Right kidney (tissue), 1 donor: Measurements from ENCODE around the gene IQCE.
"Not testable (repeated sequence)": the region's sequence is repeated elsewhere in the genome, so short reads cannot be mapped to it uniquely, and the experiment has no call there.

ENCODE experiments used
- DNase-seq: peaks from one replicate; pipeline ENCODE4 v3.0.0-alpha.2; 2016

The IQCE gene

GRCh38 chr7:2554661-2555111 is 4.1 kb upstream of the IQCE start:
- DNase-seq = peak; percentile 23

DNA sequence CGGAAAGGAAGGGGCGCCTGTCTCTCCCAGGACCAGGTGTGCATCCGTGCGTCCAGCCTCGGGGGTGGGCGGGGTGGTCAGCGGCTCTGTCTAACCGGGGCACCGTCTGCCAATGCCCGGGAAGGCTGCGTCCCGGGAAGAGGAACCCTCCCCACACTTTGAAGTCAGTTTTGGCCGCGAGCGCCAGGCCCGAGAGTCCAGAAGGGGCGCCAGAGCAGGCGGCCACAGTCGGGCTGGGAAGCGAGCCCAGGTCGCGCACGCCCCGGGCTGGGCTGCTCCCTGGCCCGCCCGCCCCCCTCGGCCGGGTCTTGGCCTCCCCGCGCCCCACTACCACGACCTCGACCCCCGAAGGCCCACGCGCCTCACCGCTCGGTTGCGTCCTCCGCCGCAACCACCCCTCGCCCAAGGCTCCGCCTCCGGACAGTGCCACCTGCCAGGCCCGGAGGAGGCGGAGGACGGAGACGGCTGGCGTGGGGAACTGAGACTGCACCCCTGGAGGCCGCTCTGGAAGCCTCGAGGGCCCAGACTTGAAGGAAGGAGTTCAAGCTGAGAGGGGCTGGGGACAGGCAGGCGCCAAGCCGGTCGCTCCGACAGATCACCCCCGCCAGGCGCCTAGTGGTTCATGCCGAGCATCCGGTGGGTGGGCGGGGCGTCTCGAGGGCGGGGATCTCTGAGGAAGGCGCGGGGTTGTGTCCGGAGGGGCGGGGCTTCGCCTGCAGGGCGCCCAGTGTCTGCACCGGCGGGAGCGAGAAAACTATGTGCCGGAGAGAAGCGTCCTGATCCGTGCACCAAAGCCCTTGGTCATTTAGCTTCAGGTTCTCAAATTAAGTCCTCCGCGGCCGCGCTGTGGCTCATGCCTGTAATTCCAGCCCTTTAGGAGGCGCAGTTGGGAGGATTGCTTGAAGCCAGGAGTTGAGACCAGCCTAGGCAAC is 3.4 kb upstream of the IQCE start, which contains the start of gene BRAT1:
BRAT1 (minus strand) TSS at position 404 of the 932 bp plus-strand sequence. CDS start 1,093 bp downstream, outside the sequence.
- peak; percentile 97 for DNase-seq

DNA sequence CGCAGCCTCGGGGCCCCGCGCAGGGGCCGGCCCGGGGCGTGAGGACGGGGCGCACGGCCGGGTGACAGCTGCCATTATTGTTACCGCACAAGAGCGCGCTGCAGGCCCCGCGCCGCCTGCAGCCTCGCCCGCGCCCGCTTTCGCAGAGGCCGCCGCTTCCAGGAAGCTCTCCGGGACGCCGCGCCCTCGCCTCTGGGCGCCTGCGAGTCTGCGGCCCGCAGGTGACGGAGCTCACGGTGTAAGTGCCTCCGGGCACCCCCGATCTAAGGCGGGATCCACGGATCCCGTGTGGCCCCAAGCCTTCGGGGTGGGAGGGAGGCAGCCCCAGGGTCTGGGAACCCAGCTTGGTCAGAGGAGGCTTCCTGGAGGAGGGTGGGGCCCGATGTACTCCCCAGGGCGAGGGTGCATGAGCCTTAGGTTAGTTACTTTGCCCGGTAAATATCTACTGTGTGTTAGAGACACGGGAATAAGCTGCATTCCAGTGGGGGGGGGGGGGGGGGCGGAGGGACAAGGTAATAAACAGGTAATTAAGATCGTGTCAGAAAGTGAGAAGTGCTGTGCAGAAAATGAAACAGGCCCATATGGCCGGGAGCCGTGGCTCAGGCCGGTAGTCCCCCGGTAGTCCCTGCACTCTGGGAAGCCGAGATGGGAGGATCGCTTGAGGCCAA is 638 bp downstream of the IQCE start:
- DNase-seq = no peak

DNA sequence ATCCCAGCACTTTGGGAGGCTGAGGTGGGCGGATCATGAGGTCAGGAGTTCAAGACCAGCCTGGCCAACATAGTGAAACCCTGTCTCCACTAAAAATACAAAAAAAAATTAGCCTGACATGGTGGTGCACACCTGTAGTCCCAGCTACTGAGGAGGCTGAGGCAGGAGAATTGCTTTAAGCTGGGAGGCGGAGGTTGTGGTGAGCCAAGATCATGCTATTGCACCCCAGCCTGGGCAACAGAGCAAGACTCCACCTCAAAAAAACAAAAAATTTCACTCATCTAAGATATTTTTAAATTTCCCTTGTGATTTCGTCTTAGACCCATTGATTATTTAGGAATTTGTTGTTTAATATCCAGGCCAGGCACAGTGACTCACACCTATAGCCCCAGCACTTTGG is 5.2 kb downstream of the IQCE start:
- not testable (repeated sequence) for DNase-seq

- no peak for DNase-seq
These were observed 6.3 kb downstream of the IQCE start for GRCh38 chr7:2564970-2565540.

- no peak for DNase-seq
These were observed 7.6 kb downstream of the IQCE start for GRCh38 chr7:2566348-2566889.

DNA sequence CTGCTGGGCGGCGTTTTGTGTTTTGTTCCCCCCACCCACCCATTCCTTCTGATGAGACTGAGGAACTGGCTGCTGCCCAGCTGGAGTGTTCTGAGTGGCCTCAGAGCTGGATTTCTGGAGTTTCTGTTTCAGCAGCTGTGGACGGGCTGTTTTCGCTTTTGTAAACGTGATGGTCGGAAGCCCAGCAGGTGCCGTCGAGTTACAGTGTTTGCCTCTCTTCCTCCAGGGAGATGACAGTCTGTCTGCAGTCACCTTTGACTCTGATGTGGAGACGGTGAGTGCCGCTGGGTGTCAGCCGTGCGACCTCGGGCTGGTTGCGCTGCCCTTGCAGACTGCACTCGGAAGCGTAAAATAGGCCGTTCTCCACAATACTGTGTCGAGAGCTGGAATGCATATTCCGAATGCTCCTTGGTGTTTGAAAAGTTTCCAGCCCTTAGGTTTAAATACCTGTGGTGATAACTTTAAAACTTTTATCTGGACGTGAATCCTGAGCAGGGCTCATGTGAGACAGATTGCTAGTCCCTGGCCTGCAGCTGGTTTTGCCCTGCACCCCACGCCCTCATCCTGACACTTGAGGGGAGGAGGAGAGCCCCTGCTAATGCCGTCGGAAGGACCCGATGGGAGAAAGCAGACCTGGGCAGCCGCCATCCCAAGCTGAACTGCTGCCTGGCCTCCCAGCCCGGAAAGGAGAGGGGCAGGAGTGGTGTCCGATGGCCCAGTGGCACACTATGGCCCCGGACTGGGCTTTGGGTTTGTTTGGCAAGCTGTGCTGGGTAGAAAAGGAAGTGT is 8.3 kb downstream of the IQCE start:
- DNase-seq = no peak

DNA sequence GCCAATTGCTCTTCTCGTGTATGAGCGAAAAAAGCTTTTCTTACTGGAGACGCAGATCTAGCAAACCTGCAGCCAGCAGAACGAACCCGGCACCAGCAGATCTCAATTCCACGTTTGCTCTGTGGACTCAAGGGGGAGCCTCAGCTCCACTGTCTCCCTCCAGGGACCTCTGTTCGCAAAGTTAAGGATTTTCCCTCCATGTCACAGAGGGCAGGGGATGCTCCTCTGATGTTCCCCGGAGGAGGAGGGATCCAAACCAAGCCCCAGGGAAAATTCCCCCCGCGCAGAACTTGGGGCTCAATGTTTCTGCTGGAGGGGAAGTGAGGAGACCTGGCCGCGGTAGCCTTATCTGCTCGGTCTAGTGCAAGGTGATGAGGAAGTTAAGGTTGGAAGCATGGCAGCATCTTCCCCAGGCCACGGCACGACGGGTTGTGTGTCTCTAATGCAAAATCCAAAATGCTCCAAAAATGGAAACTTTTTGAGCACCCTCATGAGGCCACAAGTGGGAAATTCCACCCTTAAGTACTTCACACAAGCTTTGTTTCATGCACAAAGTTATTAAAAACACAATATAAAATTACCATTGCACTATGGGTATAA is 9.0 kb downstream of the IQCE start:
- DNase-seq = peak; percentile 38

DNA sequence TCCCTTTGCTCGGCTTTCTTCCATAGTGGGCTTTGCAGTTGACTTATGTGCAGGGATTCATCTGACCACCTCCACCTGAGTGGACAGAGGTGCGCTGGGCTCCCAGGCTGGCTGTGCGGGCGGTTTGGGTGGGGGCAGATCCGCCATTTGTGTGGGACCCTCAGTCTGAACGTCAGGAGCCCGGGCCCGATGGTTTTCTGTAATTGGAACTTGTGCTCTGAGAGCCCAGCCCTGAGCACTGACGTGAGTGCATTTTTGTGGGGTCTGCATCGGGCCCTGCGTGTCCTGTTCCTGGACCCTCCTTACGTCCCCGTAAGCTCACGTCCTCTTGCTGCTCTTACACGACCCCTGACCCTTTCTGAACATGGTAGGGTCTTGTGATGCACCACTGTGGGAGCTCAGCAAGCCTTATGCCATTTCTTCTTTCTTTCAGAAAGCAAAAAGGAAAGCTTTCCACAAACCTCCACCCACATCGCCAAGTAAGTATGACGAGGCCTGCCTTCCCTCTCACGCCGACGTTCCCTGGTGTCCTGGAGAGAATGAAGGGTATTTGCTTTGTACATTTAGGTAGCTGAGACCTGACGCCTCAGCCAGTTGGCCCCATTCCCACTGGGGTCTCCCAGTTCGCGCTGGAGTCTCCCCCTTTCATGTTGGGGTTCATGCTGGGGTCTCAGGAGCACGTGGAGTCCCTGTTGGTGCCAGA is 9.9 kb downstream of the IQCE start:
- no peak for DNase-seq

DNA sequence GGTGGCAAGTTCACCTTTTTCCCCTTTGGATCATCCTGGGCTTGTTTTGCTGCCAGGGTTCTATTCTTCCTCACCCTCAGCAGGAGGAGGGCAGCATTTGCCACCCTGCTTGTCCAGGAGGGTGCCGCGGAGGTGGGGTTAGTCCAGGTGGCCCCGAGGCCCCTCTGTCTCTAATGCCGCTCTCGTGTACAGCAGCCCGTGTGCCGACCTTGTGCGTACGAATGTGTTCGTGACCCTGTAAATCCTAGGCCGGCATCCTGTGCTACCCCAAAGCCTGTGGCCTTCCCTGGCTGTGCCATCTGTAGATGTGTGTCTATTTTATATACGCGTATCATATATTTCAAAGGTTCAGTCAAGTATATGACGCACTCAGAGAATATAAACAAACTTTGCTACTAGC is 10.6 kb downstream of the IQCE start:
- DNase-seq = no peak

DNA sequence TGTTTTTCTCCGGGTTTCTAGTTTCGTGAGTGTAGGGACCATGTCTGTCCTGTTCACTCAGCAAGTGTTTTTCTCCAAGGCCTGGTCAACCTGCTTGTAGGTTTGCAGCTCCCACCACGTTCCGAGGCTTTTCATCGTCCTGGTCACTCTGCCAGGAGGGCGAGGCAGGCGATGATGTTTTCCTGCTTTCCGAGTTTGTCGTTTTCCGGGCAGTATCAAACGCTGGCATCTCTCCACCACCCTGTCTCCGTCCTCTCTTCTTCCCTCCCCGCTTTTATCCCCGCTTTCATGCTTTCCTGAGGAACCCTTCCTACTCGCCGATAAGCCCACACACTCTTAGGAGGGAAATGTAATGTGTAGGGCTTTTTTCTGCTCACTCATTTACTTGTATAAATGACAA is 11.2 kb downstream of the IQCE start:
- no peak for DNase-seq

GRCh38 chr7:2571409-2571808 is 12.6 kb downstream of the IQCE start:
- no peak for DNase-seq

DNA sequence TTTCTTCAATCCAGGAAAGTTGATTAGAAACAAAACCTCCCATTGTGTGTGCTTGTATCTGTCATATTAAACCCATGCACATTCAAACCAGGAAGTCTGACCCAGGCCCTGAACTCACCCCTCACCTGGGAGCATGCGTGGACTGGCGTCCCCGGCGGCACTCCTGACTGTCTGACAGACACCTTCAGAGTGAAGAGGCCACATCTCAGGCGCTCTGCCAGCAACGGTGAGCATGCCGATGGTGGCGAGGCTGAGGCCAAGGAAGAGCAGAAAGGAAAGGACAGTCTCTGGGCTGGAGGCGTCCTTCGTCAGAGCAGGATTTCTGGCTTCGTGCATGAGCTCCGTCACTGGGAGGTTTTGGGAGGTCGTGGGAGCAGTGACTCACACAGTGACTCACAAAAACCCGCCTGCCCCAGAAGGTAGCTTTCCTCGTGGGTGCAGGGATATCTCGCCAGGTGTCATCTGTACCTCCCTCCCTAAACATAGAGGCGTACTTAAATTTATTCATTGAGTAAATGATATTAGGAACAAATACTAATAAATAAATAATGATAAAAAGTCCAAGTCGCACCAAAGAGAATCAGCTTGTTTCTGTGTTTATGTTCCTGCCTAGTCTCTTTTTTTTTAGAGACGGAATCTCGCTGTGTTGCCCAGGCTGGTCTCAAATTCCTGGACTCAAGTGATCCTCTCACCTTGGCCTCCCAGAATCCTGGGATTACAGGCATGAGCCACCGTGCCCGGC is 13.5 kb downstream of the IQCE start:
- DNase-seq = no peak

DNA sequence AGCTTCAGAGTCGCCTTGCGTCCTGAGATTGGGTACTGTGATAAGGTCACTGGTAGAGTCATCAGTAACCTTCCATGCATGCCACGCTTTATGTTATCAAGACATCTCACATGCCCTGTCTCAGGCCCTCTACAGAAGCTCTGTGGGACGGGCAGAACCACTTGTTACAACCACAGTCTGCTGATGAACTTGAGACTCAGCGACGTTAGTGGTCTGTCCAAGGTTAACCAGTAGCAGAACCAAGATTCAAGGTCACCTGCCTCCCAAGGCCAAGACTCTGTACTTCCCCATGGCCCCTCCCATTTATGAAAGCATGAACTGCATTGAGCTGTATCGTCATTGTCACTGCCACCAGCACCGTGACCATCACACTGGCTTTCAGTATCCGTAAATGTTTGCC is 15.0 kb downstream of the IQCE start:
- no peak for DNase-seq

GRCh38 chr7:2575046-2575732 is 16.4 kb downstream of the IQCE start:
- DNase-seq = no peak

DNA sequence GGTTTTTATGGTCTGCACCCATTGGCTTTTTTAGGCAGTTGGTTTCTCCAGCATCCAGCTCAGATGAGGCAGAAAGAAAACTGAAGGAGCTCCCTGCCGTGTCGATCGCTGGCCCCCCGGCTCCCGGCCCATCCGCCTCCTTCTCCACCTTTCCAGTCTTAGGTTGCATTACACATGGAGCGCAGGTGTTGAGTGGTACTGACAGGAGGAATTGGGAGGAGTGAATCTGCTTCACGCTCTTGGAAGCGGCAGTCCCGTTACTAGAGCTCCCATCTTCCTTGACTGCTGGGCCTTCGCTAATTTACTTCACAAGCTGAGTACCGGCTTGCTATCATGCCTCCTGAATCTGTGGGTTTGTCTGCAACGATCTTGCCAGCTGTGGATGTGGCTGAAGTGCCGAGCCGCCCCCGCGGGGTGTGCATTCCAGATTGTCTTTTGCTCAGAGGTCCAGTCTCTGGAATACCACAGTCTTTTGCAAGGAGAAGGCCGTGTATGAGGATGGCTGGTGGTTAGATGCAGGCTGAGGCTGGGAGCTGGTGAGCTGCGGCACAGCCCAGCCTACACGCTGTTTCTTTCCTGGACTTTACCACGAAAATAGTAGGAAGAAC is 17.1 kb downstream of the IQCE start:
- no peak for DNase-seq

DNA sequence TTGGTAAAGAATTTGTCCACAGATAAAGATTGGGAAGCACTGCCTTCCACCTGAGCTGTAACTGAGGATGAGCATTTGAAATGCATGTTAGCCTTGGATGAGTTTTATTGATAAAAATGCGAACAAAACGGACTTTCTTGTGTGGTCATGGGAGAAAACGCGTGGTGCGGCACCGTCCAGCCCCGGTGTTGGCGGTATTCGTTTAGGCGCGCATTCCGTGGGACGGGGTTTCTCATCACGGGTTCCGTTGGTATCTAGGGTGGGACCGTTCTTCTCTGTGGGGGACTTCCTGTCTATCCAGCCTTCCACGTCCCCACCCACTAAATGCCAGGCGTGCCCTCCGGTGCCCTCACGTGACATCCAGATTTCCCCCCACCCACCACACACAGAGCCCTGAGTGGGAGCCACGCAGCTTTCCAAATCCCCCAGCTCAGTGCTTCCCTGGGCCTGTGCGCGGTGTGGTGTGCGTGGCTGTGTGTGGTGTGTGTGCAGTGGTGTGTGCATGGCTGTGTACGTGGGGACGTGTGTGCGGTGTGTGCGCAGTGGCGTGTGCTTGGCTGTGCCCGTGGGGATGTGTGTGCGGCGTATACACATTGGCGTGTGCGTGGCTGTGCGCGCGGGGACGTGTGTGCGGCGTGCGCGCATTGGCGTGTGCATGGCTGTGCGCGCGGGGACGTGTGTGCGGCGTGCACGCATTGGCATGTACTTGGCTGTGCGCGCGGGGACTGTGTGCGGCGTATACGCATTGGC is 18.1 kb downstream of the IQCE start:
- no peak for DNase-seq

DNA sequence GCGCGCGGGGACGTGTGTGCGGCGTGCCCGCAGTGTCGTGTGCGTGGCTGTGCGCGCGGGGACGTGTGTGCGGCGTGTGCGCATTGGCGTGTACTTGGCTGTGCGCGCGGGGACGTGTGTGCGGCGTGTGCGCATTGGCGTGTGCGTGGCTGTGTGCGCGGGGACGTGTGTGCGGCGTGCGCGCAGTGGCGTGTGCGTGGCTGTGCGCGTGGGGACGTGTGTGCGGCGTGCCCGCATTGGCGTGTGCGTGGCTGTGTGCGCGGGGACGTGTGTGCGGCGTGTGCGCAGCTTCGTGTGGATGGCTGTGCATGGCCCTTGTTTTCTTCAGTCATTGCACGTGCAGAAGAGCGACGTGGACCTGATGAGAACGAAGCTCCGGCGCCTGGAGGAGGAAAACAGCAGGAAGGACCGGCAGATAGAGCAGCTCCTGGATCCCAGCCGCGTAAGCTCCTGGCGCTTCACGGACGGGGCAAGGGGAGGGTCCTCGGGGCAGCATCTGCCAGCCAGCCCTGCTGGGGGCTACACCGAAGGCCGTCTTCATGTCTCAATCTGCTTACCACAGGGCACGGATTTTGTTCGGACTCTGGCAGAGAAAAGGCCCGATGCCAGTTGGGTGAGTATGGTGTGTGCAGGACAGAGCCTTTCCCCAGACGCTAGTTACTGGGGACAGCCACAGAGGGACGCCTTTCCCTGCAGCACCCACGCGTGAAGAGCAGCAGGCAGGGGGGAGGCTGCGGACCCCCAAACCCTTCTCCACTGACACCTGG is 19.3 kb downstream of the IQCE start:
- no peak for DNase-seq
